PFSK-1 (cell line): Measurements from ENCODE around the gene ATP6V1B1.

ENCODE experiments used
- FOXP2 ChIP-seq: optimal IDR thresholded peaks from 2 replicates; pipeline ENCODE3; 2011; ENCODE audit warnings: borderline replicate concordance, control low read depth, inconsistent platforms; ENCODE audit not compliant: insufficient read depth; ENCODE audit errors: extremely low read length, extremely low read depth
- POLR2AphosphoS5 ChIP-seq: IDR thresholded peaks from 2 replicates; pipeline ENCODE4 v1.6.1; 2012; ENCODE audit warnings: low read depth, mild to moderate bottlenecking, control low read depth, low read length, moderate library complexity
- SIN3A ChIP-seq: IDR thresholded peaks from 2 replicates; pipeline ENCODE4 v1.6.1; 2012; ENCODE audit warnings: mild to moderate bottlenecking, low read length, moderate library complexity, borderline replicate concordance; ENCODE audit not compliant: insufficient read depth
- TAF1 ChIP-seq: IDR thresholded peaks from 2 replicates; pipeline ENCODE4 v1.6.1; 2012; ENCODE audit warnings: low read length, control low read depth, borderline replicate concordance; ENCODE audit not compliant: insufficient read depth
- TF ChIP-seq, protein P1 (sequence below), 2 experiments: IDR thresholded peaks; 2 replicates each; pipeline versions ENCODE4 v1.6.1 to v1.8.0; 2011 to 2012; ENCODE audit warnings: low read depth in 2 of 2, low read length in 2 of 2, control low read depth in 1 of 2, inconsistent platforms in 1 of 2, mild to moderate bottlenecking in 1 of 2, moderate library complexity in 1 of 2; ENCODE audit not compliant: insufficient read depth in 1 of 2

ATP6V1B1 gene

GRCh38 chr2:70944111-70944690, 8.5 kb downstream of the ATP6V1B1 start:
- TF ChIP-seq FOXP2 = no peak
- TF ChIP-seq, protein P1, sequence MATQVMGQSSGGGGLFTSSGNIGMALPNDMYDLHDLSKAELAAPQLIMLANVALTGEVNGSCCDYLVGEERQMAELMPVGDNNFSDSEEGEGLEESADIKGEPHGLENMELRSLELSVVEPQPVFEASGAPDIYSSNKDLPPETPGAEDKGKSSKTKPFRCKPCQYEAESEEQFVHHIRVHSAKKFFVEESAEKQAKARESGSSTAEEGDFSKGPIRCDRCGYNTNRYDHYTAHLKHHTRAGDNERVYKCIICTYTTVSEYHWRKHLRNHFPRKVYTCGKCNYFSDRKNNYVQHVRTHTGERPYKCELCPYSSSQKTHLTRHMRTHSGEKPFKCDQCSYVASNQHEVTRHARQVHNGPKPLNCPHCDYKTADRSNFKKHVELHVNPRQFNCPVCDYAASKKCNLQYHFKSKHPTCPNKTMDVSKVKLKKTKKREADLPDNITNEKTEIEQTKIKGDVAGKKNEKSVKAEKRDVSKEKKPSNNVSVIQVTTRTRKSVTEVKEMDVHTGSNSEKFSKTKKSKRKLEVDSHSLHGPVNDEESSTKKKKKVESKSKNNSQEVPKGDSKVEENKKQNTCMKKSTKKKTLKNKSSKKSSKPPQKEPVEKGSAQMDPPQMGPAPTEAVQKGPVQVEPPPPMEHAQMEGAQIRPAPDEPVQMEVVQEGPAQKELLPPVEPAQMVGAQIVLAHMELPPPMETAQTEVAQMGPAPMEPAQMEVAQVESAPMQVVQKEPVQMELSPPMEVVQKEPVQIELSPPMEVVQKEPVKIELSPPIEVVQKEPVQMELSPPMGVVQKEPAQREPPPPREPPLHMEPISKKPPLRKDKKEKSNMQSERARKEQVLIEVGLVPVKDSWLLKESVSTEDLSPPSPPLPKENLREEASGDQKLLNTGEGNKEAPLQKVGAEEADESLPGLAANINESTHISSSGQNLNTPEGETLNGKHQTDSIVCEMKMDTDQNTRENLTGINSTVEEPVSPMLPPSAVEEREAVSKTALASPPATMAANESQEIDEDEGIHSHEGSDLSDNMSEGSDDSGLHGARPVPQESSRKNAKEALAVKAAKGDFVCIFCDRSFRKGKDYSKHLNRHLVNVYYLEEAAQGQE (IDR thresholded peaks at IDR 0.05; ENCODE audit: insufficient read depth in 1 of 2, low read depth in 2 of 2, low read length in 2 of 2) = no peak
- TF ChIP-seq POLR2AphosphoS5 = no peak
- TF ChIP-seq SIN3A = no peak
- TF ChIP-seq TAF1 = no peak

GRCh38 chr2:70946832-70947442, 11.2 kb downstream of the ATP6V1B1 start:
- TF ChIP-seq, protein P1 (IDR thresholded peaks at IDR 0.05; ENCODE audit: insufficient read depth in 1 of 2, low read depth in 2 of 2, low read length in 2 of 2) = no peak
- TF ChIP-seq SIN3A (no peak), TAF1 (no peak), FOXP2 (no peak), POLR2AphosphoS5 (no peak)

DNA sequence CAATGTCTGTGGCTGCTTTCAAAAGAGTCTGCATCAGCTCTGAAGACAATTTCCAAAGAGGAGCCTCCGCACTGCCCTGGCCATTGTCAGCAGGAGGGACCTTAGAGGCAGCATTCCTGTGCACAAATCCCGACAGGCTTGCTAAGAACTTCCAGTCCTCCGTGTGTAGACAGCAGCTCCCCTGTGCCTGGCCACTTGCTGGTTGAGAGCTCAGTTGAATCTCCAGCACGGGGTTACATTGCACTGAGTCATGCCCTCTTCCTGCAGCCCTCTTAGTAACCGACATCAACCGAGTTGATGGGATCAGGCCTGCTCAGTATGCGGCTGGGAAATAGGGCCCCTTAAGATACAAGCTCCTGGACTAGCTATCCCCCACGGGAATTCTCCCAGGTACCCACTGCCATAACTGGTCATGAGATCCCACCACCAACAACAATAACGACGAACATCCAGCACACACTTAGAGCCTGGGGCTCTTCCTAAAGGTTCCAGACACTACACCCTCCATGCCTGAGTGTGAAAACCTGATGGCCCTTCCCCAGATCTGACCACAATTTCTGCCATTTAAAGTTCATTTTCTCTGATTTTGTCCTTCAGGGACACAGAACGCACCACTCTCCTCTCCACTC, 12.0 kb downstream of the ATP6V1B1 start:
- TF ChIP-seq SIN3A = no peak
- no peak for TF ChIP-seq TAF1
- TF ChIP-seq, protein P1 (IDR thresholded peaks at IDR 0.05; ENCODE audit: insufficient read depth in 1 of 2, low read depth in 2 of 2, low read length in 2 of 2) = no peak
- TF ChIP-seq POLR2AphosphoS5 = no peak
- no peak for TF ChIP-seq FOXP2

GRCh38 chr2:70948337-70949003, 12.8 kb downstream of the ATP6V1B1 start:
- TF ChIP-seq TAF1 = no peak
- TF ChIP-seq SIN3A = no peak
- TF ChIP-seq POLR2AphosphoS5 = no peak

- no peak for TF ChIP-seq TAF1
- TF ChIP-seq SIN3A = no peak
- no peak for TF ChIP-seq POLR2AphosphoS5
- TF ChIP-seq, protein P1 (IDR thresholded peaks at IDR 0.05; ENCODE audit: insufficient read depth in 1 of 2, low read depth in 2 of 2, low read length in 2 of 2) = no peak
- no peak for TF ChIP-seq FOXP2
These were observed 13.4 kb downstream of the ATP6V1B1 start for GRCh38 chr2:70949086-70949485.
